Measurements from ENCODE around the gene CMTR1. TPM values are rescaled to one million over a fixed set of nuclear protein-coding genes. Genes with fewer than 3 reads are reported as not detected.

Gene CMTR1
- total RNA-seq, 2 donors from 2014 or later, result 15.8 to 23.4 TPM

GRCh38 chr6:37511910-37512399 lies 78.9 kb downstream of the CMTR1 start:
- no peak for DNase-seq
- WGBS, 2 donors, result 59 to 66% methylated on average over 16 of the region's 16 CpGs
- H3K36me3 ChIP-seq (replicated peaks in 1 of 2; ENCODE audit: insufficient read depth in 1 of 2, low read depth in 2 of 2), result no peaks in the 10 kb centered on the region
- intact Hi-C loops (cut with DNase I), result no loop called here
- H3K27me3 ChIP-seq, result no peaks in the 10 kb centered on the region
- no peak for ATAC-seq
- peaks cover 13% of the 10 kb centered on the region for H3K4me1 ChIP-seq
- no peak for TF ChIP-seq POLR2A (IDR thresholded peaks at IDR 0.05)
- TF ChIP-seq, protein P1, sequence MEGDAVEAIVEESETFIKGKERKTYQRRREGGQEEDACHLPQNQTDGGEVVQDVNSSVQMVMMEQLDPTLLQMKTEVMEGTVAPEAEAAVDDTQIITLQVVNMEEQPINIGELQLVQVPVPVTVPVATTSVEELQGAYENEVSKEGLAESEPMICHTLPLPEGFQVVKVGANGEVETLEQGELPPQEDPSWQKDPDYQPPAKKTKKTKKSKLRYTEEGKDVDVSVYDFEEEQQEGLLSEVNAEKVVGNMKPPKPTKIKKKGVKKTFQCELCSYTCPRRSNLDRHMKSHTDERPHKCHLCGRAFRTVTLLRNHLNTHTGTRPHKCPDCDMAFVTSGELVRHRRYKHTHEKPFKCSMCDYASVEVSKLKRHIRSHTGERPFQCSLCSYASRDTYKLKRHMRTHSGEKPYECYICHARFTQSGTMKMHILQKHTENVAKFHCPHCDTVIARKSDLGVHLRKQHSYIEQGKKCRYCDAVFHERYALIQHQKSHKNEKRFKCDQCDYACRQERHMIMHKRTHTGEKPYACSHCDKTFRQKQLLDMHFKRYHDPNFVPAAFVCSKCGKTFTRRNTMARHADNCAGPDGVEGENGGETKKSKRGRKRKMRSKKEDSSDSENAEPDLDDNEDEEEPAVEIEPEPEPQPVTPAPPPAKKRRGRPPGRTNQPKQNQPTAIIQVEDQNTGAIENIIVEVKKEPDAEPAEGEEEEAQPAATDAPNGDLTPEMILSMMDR (IDR thresholded peaks at IDR 0.05), result no peak
- H3K27ac ChIP-seq, result no peak overlapping the region
- no peaks in the 10 kb centered on the region for H3K9me3 ChIP-seq
- no peak overlapping the region for H3K4me3 ChIP-seq

DNA sequence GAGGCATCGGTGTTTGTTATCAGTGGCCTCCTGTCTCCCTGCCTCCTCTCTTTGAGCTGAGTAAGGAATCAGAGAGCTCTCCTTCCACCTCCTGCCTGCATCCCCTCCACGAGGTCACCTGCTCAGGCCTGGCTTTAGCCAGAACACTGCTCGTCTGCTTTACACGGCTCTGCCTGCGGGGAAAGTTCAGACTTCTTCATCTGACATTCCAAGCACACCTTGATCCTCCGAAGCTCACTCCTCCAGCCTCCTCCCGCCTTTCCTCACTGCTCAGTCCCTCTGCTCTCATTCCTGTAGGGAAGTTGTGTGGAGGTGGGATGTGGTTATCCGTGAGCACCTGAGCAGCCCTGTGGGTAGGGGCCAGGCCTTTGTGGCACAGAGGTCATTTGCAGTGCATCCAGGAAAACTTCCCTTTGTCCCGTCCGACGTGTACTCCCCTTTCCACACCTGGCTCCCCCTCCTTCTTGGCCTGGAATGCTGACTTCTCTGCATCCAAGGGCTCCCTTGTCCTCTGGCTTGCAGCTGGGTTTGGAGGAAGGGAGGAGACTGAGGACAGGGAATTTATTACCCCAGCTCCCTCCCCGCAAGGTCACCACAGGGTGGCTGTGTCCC lies 79.5 kb downstream of the CMTR1 start:
- intact Hi-C loops (cut with DNase I), result no loop called here
- Histone ChIP-seq H3K9me3 (no peaks in the 10 kb centered on the region), H3K36me3 (replicated peaks in 1 of 2; ENCODE audit: insufficient read depth in 1 of 2, low read depth in 2 of 2) (no peaks in the 10 kb centered on the region), H3K27ac (no peak overlapping the region), H3K27me3 (no peaks in the 10 kb centered on the region), H3K4me1 (peaks cover 13% of the 10 kb centered on the region), H3K4me3 (no peak overlapping the region)
- no peak for DNase-seq
- no peak for ATAC-seq
- WGBS, 2 donors, result 57 to 64% methylated on average over 11 to 12 of the region's 12 CpGs
- no peak for TF ChIP-seq POLR2A (IDR thresholded peaks at IDR 0.05)
- TF ChIP-seq, protein P1 (IDR thresholded peaks at IDR 0.05), result no peak

- Histone ChIP-seq H3K27ac (no peak overlapping the region), H3K9me3 (no peaks in the 10 kb centered on the region), H3K4me3 (no peak overlapping the region), H3K36me3 (replicated peaks in 1 of 2; ENCODE audit: insufficient read depth in 1 of 2, low read depth in 2 of 2) (no peaks in the 10 kb centered on the region), H3K27me3 (no peaks in the 10 kb centered on the region), H3K4me1 (peaks cover 13% of the 10 kb centered on the region)
- intact Hi-C loops (cut with DNase I), result no loop called here
- WGBS, 2 donors, result 67 to 70% methylated on average over 7 to 9 of the region's 9 CpGs
- TF ChIP-seq POLR2A (IDR thresholded peaks at IDR 0.05), result no peak
- TF ChIP-seq, protein P1 (IDR thresholded peaks at IDR 0.05), result no peak
- ATAC-seq (no peak), DNase-seq (no peak)
These were observed 80.1 kb downstream of the CMTR1 start for GRCh38 chr6:37513155-37513554.

- ATAC-seq (no peak), DNase-seq (no peak)
- H3K27me3 ChIP-seq, result no peaks in the 10 kb centered on the region
- TF ChIP-seq, protein P1 (IDR thresholded peaks at IDR 0.05), result no peak
- no peak for TF ChIP-seq POLR2A (IDR thresholded peaks at IDR 0.05)
- WGBS, 2 donors, result 51 to 55% methylated on average over 10 of the region's 10 CpGs
- no peak overlapping the region for H3K27ac ChIP-seq
- intact Hi-C loops (cut with DNase I), result no loop called here
- no peaks in the 10 kb centered on the region for H3K9me3 ChIP-seq
- peaks cover 13% of the 10 kb centered on the region for H3K4me1 ChIP-seq
- H3K36me3 ChIP-seq (replicated peaks in 1 of 2; ENCODE audit: insufficient read depth in 1 of 2, low read depth in 2 of 2), result no peaks in the 10 kb centered on the region
- H3K4me3 ChIP-seq, result no peak overlapping the region
These were observed 80.6 kb downstream of the CMTR1 start for GRCh38 chr6:37513576-37513975.

DNA sequence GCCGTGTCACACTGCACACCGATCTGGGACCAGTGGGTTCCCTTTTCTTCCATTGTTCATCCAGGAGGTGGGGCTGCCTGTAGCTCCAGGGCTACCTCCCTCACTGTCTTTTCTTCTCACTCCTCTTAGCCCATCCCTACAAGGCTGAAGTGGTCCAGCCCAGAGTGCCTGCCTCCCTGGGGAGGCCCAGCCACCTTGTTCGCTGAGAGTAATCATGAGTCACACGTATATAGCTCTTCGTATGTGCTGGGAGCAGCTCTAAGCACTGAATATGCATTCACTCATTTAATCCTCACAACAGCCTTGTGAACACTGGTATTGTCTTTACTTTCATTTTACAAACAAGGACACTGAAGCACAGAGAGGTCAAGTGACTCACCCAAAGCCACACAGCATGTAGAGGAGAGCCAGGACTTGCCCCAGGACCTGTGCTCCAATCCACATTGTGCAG lies 81.3 kb downstream of the CMTR1 start:
- no peaks in the 10 kb centered on the region for H3K27me3 ChIP-seq
- TF ChIP-seq, protein P1 (IDR thresholded peaks at IDR 0.05), result no peak
- H3K36me3 ChIP-seq (replicated peaks in 1 of 2; ENCODE audit: insufficient read depth in 1 of 2, low read depth in 2 of 2), result no peaks in the 10 kb centered on the region
- 66 to 68% methylated on average over 5 of the region's 5 CpGs for WGBS, 2 donors
- no peak for ATAC-seq
- no peak overlapping the region for H3K27ac ChIP-seq
- no peak overlapping the region for H3K4me3 ChIP-seq
- DNase-seq, result no peak
- peaks cover 13% of the 10 kb centered on the region for H3K4me1 ChIP-seq
- intact Hi-C loops (cut with DNase I), result no loop called here
- H3K9me3 ChIP-seq, result no peaks in the 10 kb centered on the region

Measured in body of pancreas (tissue), 4 donors.